Measurements from ENCODE around the gene CERCAM.

Gene CERCAM

DNA sequence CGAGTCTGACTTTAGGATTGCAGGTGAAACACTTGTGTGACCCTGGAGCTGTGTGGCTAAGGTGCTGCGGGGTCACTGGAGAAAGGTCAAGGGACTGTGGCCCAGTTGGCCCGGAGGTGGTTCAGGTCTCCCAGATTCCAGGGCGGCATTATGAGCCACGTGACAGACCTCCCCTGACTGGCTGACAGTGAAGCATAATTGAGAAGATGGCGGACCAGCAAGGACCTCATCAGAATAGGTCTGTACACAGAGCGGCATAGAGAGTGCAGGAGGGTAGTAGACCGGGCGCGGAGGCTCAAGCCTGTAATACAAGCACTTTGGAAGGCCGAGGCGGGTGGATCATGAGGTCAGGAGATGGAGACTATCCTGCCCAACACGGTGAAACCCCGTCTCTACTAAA lies 34.3 kb downstream of the CERCAM start:
- Mint-ChIP-seq H3K27me3 (ENCODE audit: low read depth, poor library complexity) (peaks cover 7% of the 10 kb centered on the region), H3K36me3 (ENCODE audit: low read depth) (peaks cover 10% of the 10 kb centered on the region), H3K4me1 (peaks cover 30% of the 10 kb centered on the region), H3K9me3 (no peaks in the 10 kb centered on the region), H3K27ac (no peak overlapping the region), H3K4me3 (peak overlapping the region; percentile 84)
- TF ChIP-seq, protein P1, sequence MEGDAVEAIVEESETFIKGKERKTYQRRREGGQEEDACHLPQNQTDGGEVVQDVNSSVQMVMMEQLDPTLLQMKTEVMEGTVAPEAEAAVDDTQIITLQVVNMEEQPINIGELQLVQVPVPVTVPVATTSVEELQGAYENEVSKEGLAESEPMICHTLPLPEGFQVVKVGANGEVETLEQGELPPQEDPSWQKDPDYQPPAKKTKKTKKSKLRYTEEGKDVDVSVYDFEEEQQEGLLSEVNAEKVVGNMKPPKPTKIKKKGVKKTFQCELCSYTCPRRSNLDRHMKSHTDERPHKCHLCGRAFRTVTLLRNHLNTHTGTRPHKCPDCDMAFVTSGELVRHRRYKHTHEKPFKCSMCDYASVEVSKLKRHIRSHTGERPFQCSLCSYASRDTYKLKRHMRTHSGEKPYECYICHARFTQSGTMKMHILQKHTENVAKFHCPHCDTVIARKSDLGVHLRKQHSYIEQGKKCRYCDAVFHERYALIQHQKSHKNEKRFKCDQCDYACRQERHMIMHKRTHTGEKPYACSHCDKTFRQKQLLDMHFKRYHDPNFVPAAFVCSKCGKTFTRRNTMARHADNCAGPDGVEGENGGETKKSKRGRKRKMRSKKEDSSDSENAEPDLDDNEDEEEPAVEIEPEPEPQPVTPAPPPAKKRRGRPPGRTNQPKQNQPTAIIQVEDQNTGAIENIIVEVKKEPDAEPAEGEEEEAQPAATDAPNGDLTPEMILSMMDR (IDR thresholded peaks at IDR 0.05) = no peak
- no peak for DNase-seq

DNA sequence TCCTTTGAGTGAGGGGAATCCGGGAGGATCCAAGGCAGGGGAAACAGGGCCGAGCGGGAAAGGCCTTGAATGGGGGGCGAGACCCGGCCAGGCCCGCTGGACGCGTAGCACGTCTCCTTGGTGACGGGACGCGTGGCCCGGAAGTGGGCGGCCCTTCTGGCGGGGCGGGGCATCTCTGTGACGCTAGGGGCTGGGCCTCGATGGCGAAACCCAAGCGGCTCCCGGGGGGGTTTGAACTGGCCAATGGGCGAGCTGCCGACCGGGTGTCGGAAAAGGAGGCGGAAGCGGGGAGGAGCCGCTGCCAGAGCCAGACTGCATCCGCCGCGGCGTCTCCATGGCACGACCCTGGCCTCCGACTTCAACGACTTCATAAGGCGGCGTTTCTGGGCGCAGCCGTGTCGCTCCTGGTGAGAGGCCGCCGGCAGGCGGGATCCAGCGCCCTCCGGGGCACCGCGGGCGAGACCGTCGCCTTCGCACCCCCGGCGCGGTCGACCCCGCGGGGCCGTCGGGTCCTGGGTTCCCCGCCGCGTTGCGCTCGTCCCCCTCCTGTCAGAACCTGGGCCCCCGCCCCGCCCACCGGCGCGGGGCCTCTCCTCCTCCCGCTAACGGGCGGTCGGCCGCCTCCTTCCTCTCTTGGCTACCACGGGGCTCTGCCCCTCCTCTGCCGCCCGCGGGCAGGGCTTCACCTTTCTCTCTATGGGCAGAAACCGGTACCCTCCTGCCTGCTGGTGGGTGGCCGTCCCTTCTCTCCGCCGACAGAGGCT lies 35.4 kb downstream of the CERCAM start, which contains the start of gene ODF2:
TSS of gene ODF2 (plus strand) at position 158 of the 764 bp plus-strand sequence. CDS start at position 244, 86 bp downstream.
- Mint-ChIP-seq H3K27me3 (ENCODE audit: low read depth, poor library complexity) (peaks cover 7% of the 10 kb centered on the region), H3K36me3 (ENCODE audit: low read depth) (peaks cover 20% of the 10 kb centered on the region), H3K9me3 (no peaks in the 10 kb centered on the region), H3K4me1 (peaks cover 30% of the 10 kb centered on the region), H3K4me3 (peak within 1 kb of the TSS; percentile 88), H3K27ac (peak within 1 kb of the TSS; percentile 95)
- TF ChIP-seq, protein P1 (IDR thresholded peaks at IDR 0.05) = no peak
- peak; percentile 99 for DNase-seq

DNA sequence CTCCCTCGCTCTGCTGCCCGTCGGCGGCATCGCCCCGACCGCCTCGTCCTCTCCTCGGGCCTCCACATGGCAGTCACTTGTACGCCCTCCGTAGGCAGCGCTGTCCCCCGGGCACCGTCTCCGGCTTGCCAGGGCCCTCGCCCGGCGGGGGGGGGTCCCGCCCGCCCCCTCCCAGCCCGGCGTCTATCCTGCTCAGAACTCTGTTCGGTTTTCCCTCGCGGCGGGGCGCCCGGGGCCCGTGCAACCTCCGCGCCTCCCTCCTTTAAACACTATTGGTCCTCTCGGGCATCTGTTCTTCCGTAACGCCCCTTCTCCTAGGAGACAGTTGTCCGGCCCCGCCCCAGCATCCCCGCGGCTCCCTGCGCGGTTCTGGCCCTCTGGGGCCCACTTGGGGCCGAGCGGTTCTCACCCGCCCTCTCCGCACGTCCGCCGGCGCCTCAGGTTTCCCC lies 36.0 kb downstream of the CERCAM start:
- Mint-ChIP-seq H3K27me3 (ENCODE audit: low read depth, poor library complexity) (peaks cover 7% of the 10 kb centered on the region), H3K4me3 (peak overlapping the region; percentile 88), H3K27ac (peak overlapping the region; percentile 64), H3K36me3 (ENCODE audit: low read depth) (peaks cover 26% of the 10 kb centered on the region), H3K9me3 (no peaks in the 10 kb centered on the region), H3K4me1 (peaks cover 30% of the 10 kb centered on the region)
- DNase-seq = peak; percentile 72
- TF ChIP-seq, protein P1 (IDR thresholded peaks at IDR 0.05) = no peak

DNA sequence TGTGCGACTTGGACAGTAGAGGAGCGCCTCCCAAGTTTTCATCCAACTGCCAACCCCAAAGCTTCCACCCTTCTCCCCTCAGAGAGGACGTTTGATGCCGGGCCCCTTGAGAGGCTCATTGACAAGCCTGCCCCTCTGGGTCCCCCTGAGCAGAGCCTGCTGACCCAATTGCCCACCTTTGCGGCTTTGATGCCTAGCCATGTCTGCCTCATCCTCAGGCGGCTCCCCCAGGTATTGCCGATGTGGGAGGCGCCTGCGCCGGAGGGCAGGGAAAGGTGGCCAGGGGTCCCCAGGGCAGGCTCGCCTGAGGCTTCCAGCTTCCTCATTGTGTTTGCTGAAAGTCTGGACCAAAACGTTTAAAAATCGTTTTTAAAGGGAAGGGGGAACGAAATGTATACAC lies 36.5 kb downstream of the CERCAM start:
- Mint-ChIP-seq H3K9me3 (no peaks in the 10 kb centered on the region), H3K27me3 (ENCODE audit: low read depth, poor library complexity) (peaks cover 7% of the 10 kb centered on the region), H3K36me3 (ENCODE audit: low read depth) (peaks cover 32% of the 10 kb centered on the region), H3K27ac (no peak overlapping the region), H3K4me1 (peaks cover 30% of the 10 kb centered on the region), H3K4me3 (peak overlapping the region; percentile 88)
- TF ChIP-seq, protein P1 (IDR thresholded peaks at IDR 0.05) = no peak
- peak; percentile 23 for DNase-seq

DNA sequence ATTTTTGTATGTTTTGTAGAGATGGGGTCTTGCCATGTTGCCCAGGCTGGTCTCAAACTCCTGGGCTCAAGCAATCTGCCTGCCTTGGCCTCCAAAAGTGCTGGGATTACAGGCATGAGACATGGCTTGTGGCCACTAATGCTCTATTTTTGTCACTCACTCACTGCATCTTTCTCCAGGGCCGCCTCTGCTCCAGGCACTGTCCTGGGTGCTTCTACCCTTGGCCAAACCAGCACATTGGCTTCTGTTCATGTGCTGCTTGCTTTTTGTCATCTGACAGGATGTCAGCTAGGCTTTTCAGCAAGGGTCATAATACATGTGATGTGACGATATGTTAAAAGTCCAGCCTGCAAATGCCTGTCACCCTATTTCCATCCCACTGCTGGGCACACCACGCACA lies 38.4 kb downstream of the CERCAM start:
- TF ChIP-seq, protein P1 (IDR thresholded peaks at IDR 0.05) = no peak
- Mint-ChIP-seq H3K9me3 (no peaks in the 10 kb centered on the region), H3K36me3 (ENCODE audit: low read depth) (peaks cover 46% of the 10 kb centered on the region), H3K27ac (peak overlapping the region; percentile 54), H3K4me1 (peaks cover 30% of the 10 kb centered on the region), H3K4me3 (no peak overlapping the region), H3K27me3 (ENCODE audit: low read depth, poor library complexity) (peaks cover 2% of the 10 kb centered on the region)
- DNase-seq = no peak

DNA sequence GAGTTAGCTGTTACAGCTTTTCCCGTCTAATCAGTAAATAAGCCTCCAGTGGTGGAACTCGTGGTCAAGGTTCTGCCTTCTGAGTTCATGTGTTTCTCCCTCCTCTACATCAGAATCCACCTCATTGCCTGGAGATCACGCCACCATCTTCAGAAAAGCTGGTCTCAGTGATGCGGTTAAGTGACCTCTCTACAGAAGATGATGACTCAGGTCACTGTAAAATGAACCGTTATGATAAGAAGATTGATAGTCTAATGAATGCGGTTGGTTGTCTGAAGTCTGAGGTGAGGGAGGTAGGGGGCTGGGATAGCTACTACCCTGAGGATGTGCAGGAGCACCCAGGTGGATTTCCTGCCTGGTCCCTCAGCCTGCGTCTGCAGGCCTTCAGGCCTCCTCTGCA lies 48.4 kb downstream of the CERCAM start:
- H3K27ac Mint-ChIP-seq = no peak overlapping the region
- no peak for DNase-seq
- peaks cover 16% of the 10 kb centered on the region for H3K4me1 Mint-ChIP-seq
- no peaks in the 10 kb centered on the region for H3K9me3 Mint-ChIP-seq
- H3K36me3 Mint-ChIP-seq (ENCODE audit: low read depth) = peaks cover 31% of the 10 kb centered on the region
- H3K4me3 Mint-ChIP-seq = no peak overlapping the region
- H3K27me3 Mint-ChIP-seq (ENCODE audit: low read depth, poor library complexity) = no peaks in the 10 kb centered on the region
- TF ChIP-seq, protein P1 (IDR thresholded peaks at IDR 0.05) = no peak

Data from nephron progenitor cell (in vitro differentiated cells).